SK-N-SH treated with all-trans-retinoic acid at 6 μM for 48 hours (cell line): ENCODE measurements around the gene SPAG5.

Experiments used
- GLIS3 ChIP-seq: fragments of 250-450 bp; sonication (Bioruptor Pico); IDR thresholded peaks from 2 replicates; pipeline ENCODE4 v1.5.0; 2020; ENCODE audit warnings: mild to moderate bottlenecking, moderate library complexity
- PATZ1 ChIP-seq: fragments of 250-450 bp; sonication (Bioruptor Pico); IDR thresholded peaks from 2 replicates; pipeline ENCODE4 v1.8.0; 2020; ENCODE audit warnings: mild to moderate bottlenecking, moderate library complexity, borderline replicate concordance
- POU6F1 ChIP-seq: fragments of 250-450 bp; sonication (Bioruptor Pico); IDR thresholded peaks from 2 replicates; pipeline ENCODE4 v1.8.0; 2021; ENCODE audit warnings: low read depth, mild to moderate bottlenecking, moderate library complexity, borderline replicate concordance
- PPARA ChIP-seq: fragments of 250-450 bp; sonication (Bioruptor Pico); IDR thresholded peaks from 2 replicates; pipeline ENCODE4 v1.5.0; 2020; ENCODE audit warnings: mild to moderate bottlenecking, borderline replicate concordance
- ZC3H10 ChIP-seq: fragments of 250-450 bp; sonication (Bioruptor Pico); IDR thresholded peaks from 2 replicates; pipeline ENCODE4 v1.5.1; 2021; ENCODE audit warnings: mild to moderate bottlenecking, moderate library complexity
- ZFP30 ChIP-seq: fragments of 450-650 bp; formaldehyde crosslinking; IDR thresholded peaks from 2 replicates; pipeline ENCODE4 v1.5.0; 2022; ENCODE audit warnings: mild to moderate bottlenecking, moderate library complexity
- ZNF565 ChIP-seq: fragments of 450-650 bp; formaldehyde crosslinking; conservative IDR thresholded peaks from 2 replicates; pipeline ENCODE4 v1.5.0; 2020; ENCODE audit warnings: low read depth, mild to moderate bottlenecking, moderate library complexity
- ZNF8 ChIP-seq: fragments of 450-650 bp; formaldehyde crosslinking; IDR thresholded peaks from 2 replicates; pipeline ENCODE4 v1.5.0; 2020; ENCODE audit warnings: mild to moderate bottlenecking, moderate library complexity

DNA sequence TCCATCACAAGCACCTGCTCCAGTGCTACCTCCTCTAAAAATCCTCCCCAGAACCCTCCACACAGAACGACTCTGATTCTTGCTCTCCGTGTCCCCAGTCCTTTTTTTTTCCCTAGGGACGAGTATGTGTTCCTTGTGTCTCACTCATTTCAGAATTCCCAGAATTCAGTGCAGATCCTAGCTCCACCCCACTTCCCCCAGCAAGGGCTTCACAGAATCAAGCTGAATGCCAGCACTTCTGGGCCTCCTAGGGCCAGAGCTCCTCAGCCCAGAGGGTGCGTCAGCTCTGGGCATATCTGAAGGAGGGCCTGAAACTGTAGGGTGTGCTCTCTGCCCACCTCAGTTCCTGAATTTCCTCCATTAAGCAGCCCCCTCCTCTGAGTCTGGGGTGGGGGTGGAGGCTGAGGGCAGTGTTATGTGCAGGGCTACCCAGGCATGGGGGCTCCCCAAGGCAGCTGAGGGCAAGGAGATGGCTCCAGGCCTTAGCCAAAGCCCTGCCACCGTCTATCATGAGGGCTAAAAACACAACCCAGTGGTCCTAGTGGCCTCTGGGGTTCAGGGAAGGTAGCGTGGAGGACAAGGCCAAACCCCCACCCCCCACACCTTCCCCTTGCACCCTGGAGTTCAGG lies 52.9 kb downstream of the SPAG5 start:
- TF ChIP-seq POU6F1 (CRISPR knock-in tag): no peak
- no peak for TF ChIP-seq ZC3H10
- TF ChIP-seq PATZ1 (CRISPR knock-in tag): no peak
- no peak for TF ChIP-seq PPARA (CRISPR knock-in tag)
- TF ChIP-seq ZNF8 (CRISPR knock-in tag): no peak
- no peak for TF ChIP-seq ZFP30 (CRISPR knock-in tag)
- TF ChIP-seq GLIS3: no peak
- TF ChIP-seq ZNF565 (CRISPR knock-in tag): no peak
